GM23248 (cell line): ENCODE measurements around the gene HAPSTR1. TPM values are rescaled to one million over a fixed set of nuclear protein-coding genes. Genes with fewer than 3 reads are reported as not detected.
"Not testable (repeated sequence)": the region's sequence is repeated elsewhere in the genome, so short reads cannot be mapped to it uniquely, and the experiment has no call there.

Experiments
- DNase-seq: peaks from one replicate; pipeline ENCODE4 v3.0.0-alpha.2; 2015
- H2AFZ ChIP-seq: fragments of 200-600 bp; sonication (generic); 2 replicates; pipeline ENCODE4 v1.6.1; 2016; ENCODE audit warnings: antibody characterized with exemption
- H3F3A ChIP-seq: fragments of 200-600 bp; sonication (generic); 2 replicates; pipeline ENCODE4 v1.6.1; 2016; ENCODE audit warnings: mild to moderate bottlenecking, antibody characterized with exemption, mixed run types; ENCODE audit not compliant: insufficient read depth
- H3K27ac ChIP-seq: fragments of 200-600 bp; sonication (generic); 2 replicates; pipeline ENCODE4 v1.5.1; 2016; ENCODE audit warnings: mild to moderate bottlenecking
- H3K27me3 ChIP-seq: fragments of 200-600 bp; sonication (generic); replicated peaks from 2 replicates; pipeline ENCODE4 v1.6.1; 2016; ENCODE audit warnings: mild to moderate bottlenecking; ENCODE audit not compliant: insufficient read depth
- H3K36me3 ChIP-seq: fragments of 200-600 bp; sonication (generic); 2 replicates; pipeline ENCODE4 v1.6.1; 2016; ENCODE audit warnings: low read depth, mild to moderate bottlenecking
- H3K4me1 ChIP-seq: fragments of 200-600 bp; sonication (generic); 2 replicates; pipeline ENCODE4 v1.6.1; 2016; ENCODE audit warnings: mild to moderate bottlenecking; ENCODE audit not compliant: insufficient read depth
- H3K4me2 ChIP-seq: fragments of 200-600 bp; sonication (generic); one replicate; pipeline ENCODE4 v1.6.1; 2016; ENCODE audit warnings: mild to moderate bottlenecking; ENCODE audit not compliant: unreplicated experiment
- H3K4me3 ChIP-seq: fragments of 200-600 bp; sonication (generic); 2 replicates; pipeline ENCODE4 v1.5.1; 2016; ENCODE audit warnings: mild to moderate bottlenecking
- H3K79me2 ChIP-seq: fragments of 200-600 bp; sonication (generic); 2 replicates; pipeline ENCODE4 v1.6.1; 2016; ENCODE audit warnings: mild to moderate bottlenecking; ENCODE audit not compliant: insufficient read depth
- H3K9ac ChIP-seq: fragments of 200-600 bp; sonication (generic); 2 replicates; pipeline ENCODE4 v1.6.1; 2016; ENCODE audit warnings: mild to moderate bottlenecking
- H3K9me2 ChIP-seq: fragments of 200-600 bp; sonication (generic); 2 replicates; pipeline ENCODE4 v1.6.1; 2016; ENCODE audit warnings: mixed run types, mild to moderate bottlenecking, moderate library complexity; ENCODE audit not compliant: insufficient read depth
- H3K9me3 ChIP-seq: fragments of 200-600 bp; sonication (generic); one replicate; pipeline ENCODE4 v1.6.1; 2017; ENCODE audit warnings: low read depth
- H4K20me1 ChIP-seq: fragments of 200-600 bp; sonication (generic); 2 replicates; pipeline ENCODE4 v1.6.0; 2016; ENCODE audit not compliant: insufficient read depth
- EZH2 ChIP-seq: fragments of 200-600 bp; sonication (generic); IDR thresholded peaks from 2 replicates; pipeline ENCODE4 v1.6.1; 2018; ENCODE audit warnings: antibody characterized with exemption, mild to moderate bottlenecking; ENCODE audit not compliant: insufficient read depth, poor library complexity, severe bottlenecking
- EZH2phosphoT487 ChIP-seq: fragments of 200-600 bp; sonication (generic); IDR thresholded peaks from 2 replicates; pipeline ENCODE4 v1.6.1; 2018; ENCODE audit warnings: antibody characterized with exemption, moderate library complexity, mild to moderate bottlenecking, low read depth; ENCODE audit not compliant: insufficient read depth
- WGBS, 2 experiments: methylation state at CpG; one replicate each; pipeline ENCODE4 v1.1.6; 2015 to 2017; ENCODE audit warnings: low lambda C conversion rate in 2 of 2, low coverage in 1 of 2; ENCODE audit errors: missing lambda C conversion rate in 2 of 2; 5-methylcytosine and 5-hydroxymethylcytosine counted together
- in situ Hi-C: fragments of 300-500 bp; cut with MboI; formaldehyde crosslinking; loops from 2 replicates; pipeline ENCODE4 v1.15.0; 2020
- polyA plus RNA-seq: library from polyadenylated mRNA; unstranded; fragments of >200 nt; fragmentation: Nextera tagmentation; extraction: Ambion mirVana; gene quantifications from 2 replicates; pipeline ENCODE4 v1.2.1, GENCODE V29; 2016
- total RNA-seq: library from RNA; depleted of rRNA; stranded (reverse); fragments of >200 nt; shearing (Covaris generic); gene quantifications from 2 replicates; pipeline ENCODE4 v1.2.3, GENCODE V29; 2014

Gene HAPSTR1
- total and polyA plus RNA-seq, 2 experiments from 2014 or later: 11.7 to 79.2 TPM

- WGBS, 2 experiments: 82 to 86% methylated on average over 4 of the region's 4 CpGs
- Histone ChIP-seq H3K9me2 (no peaks in the 10 kb centered on the region), H3K36me3 (no peaks in the 10 kb centered on the region), H4K20me1 (no peaks in the 10 kb centered on the region), H3K9me3 (no peaks in the 10 kb centered on the region), H3K4me1 (peaks cover 23% of the 10 kb centered on the region), H3K79me2 (no peaks in the 10 kb centered on the region), H3K27ac (no peak overlapping the region), H3K27me3 (no peaks in the 10 kb centered on the region), H3K9ac (no peak overlapping the region), H3K4me3 (no peak overlapping the region), H3K4me2 (no peak overlapping the region), H2AFZ (no peak overlapping the region), H3F3A (peaks cover 29% of the 10 kb centered on the region)
- no peak for DNase-seq
- in situ Hi-C loops: no loop called here
- TF ChIP-seq EZH2: no peak
- TF ChIP-seq EZH2phosphoT487: no peak
Observed at GRCh38 chr16:9079430-9079812, 12.0 kb upstream of the HAPSTR1 start.

DNA sequence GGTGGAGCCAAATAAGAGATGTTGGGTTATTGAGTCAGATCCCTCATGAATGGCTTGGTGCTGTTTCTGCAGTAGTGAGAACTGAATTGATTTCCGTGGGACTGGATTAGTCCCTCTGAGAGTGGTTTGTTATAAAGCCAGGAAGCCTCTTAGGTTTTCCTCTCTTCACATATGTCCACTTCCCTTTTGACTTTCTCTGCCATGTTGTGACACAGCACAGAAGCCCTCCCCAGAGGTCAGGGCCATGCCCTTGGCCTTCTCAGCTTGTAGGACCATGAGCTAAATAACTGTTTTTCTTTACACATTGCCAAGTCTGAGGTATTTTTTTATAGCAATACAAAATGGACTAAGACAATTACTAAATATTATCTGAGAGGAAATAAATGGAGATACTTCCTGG, 10.3 kb upstream of the HAPSTR1 start:
- no peaks in the 10 kb centered on the region for H3K79me2 ChIP-seq
- no peak overlapping the region for H3K4me2 ChIP-seq
- no peak overlapping the region for H3K27ac ChIP-seq
- 92 to 95% methylated on average over 1 of the region's 1 CpG for WGBS, 2 experiments
- no peaks in the 10 kb centered on the region for H3K27me3 ChIP-seq
- in situ Hi-C loops: no loop called here
- H3K4me1 ChIP-seq: peaks cover 19% of the 10 kb centered on the region
- no peak overlapping the region for H3K9ac ChIP-seq
- DNase-seq: no peak
- H3K36me3 ChIP-seq: no peaks in the 10 kb centered on the region
- H3K4me3 ChIP-seq: no peak overlapping the region
- no peaks in the 10 kb centered on the region for H4K20me1 ChIP-seq
- no peaks in the 10 kb centered on the region for H3K9me2 ChIP-seq
- H3F3A ChIP-seq: peaks cover 28% of the 10 kb centered on the region
- no peaks in the 10 kb centered on the region for H3K9me3 ChIP-seq
- TF ChIP-seq EZH2: no peak
- TF ChIP-seq EZH2phosphoT487: no peak
- no peak overlapping the region for H2AFZ ChIP-seq

DNA sequence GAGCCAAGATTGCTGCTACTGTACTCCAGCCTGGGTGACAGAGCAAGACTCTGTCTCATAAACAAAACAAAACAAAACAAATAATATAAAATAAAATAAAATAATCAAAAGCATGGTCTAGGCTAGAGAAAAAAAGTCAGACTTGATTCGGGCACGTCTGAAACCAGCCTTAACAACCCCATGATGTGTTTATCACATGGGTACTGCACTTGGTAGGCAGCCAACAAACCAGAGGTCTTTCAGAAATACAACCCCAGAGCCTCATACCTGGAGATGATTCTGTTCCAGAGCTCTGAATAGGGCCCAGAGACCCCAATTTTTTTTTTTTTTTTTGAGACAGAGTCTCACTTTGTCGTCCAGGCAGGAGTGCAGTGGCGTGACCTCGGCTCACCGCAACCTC, 9.6 kb upstream of the HAPSTR1 start:
- Histone ChIP-seq H3K27me3 (no peaks in the 10 kb centered on the region), H3K36me3 (no peaks in the 10 kb centered on the region), H3F3A (peaks cover 21% of the 10 kb centered on the region), H3K4me3 (no peak overlapping the region), H2AFZ (no peak overlapping the region), H4K20me1 (no peaks in the 10 kb centered on the region), H3K4me2 (no peak overlapping the region), H3K4me1 (peaks cover 12% of the 10 kb centered on the region), H3K27ac (no peak overlapping the region), H3K9me2 (no peaks in the 10 kb centered on the region), H3K9me3 (no peaks in the 10 kb centered on the region), H3K9ac (no peak overlapping the region), H3K79me2 (no peaks in the 10 kb centered on the region)
- in situ Hi-C loops: no loop called here
- WGBS, 2 experiments: 75 to 85% methylated on average over 6 of the region's 6 CpGs
- DNase-seq: no peak
- no peak for TF ChIP-seq EZH2
- no peak for TF ChIP-seq EZH2phosphoT487

GRCh38 chr16:9082422-9082821, 9.0 kb upstream of the HAPSTR1 start:
- no peak overlapping the region for H3K4me3 ChIP-seq
- in situ Hi-C loops: no loop called here
- no peak overlapping the region for H2AFZ ChIP-seq
- WGBS, 2 experiments: 79 to 86% methylated on average over 7 of the region's 7 CpGs
- no peaks in the 10 kb centered on the region for H4K20me1 ChIP-seq
- H3K36me3 ChIP-seq: no peaks in the 10 kb centered on the region
- H3K27me3 ChIP-seq: no peaks in the 10 kb centered on the region
- H3K9ac ChIP-seq: no peak overlapping the region
- no peak overlapping the region for H3K4me2 ChIP-seq
- DNase-seq: no peak
- H3K27ac ChIP-seq: no peak overlapping the region
- TF ChIP-seq EZH2 (no peak), EZH2phosphoT487 (no peak)
- peaks cover 15% of the 10 kb centered on the region for H3F3A ChIP-seq
- no peaks in the 10 kb centered on the region for H3K9me2 ChIP-seq
- no peaks in the 10 kb centered on the region for H3K79me2 ChIP-seq
- peaks cover 6% of the 10 kb centered on the region for H3K4me1 ChIP-seq
- H3K9me3 ChIP-seq: no peaks in the 10 kb centered on the region

- DNase-seq, in situ Hi-C loops, H3K36me3 ChIP-seq, H3K9me2 ChIP-seq, H3K27ac ChIP-seq, H3K4me3 ChIP-seq, H2AFZ ChIP-seq, H3K27me3 ChIP-seq, H3K4me2 ChIP-seq, H3K9ac ChIP-seq, H3K4me1 ChIP-seq, H3F3A ChIP-seq, H3K9me3 ChIP-seq, H4K20me1 ChIP-seq: not testable (repeated sequence)
- 93 to 96% methylated on average over 7 of the region's 7 CpGs for WGBS, 2 experiments
- peaks cover 12% of the 10 kb centered on the region for H3K79me2 ChIP-seq
Observed at GRCh38 chr16:9087733-9088132, 3.7 kb upstream of the HAPSTR1 start.
